SK-N-SH (cell line): Measurements from ENCODE around the gene PPP3R2. TPM values are rescaled to one million over a fixed set of nuclear protein-coding genes. Genes with fewer than 3 reads are reported as not detected.

Experiments
- CTCF ChIA-PET: fragments of 300-600, 350-600 bp; formaldehyde crosslinking; extraction: SDS; loops from one replicate; lab custom pipeline; 2021; lab: Yijun Ruan, JAX
- POLR2A ChIA-PET: fragments of 350-600 bp; sonication (Branson Sonifier 250); formaldehyde crosslinking; extraction: SDS; loops from one replicate; lab custom pipeline; 2020; ENCODE audit warnings: antibody characterized with exemption, inconsistent platforms; lab: Yijun Ruan, JAX
- DNase-seq: peaks from one replicate; pipeline ENCODE4 v3.0.0; 2012
- H2AFZ ChIP-seq: fragments of 200-600 bp; sonication (generic); 2 replicates; pipeline ENCODE4 v1.8.1; 2016; ENCODE audit warnings: antibody characterized with exemption, mild to moderate bottlenecking, low read depth
- H3F3A ChIP-seq: fragments of 200-600 bp; sonication (generic); replicated peaks from 2 replicates; pipeline ENCODE3; 2016; ENCODE audit warnings: antibody characterized with exemption, mild to moderate bottlenecking; ENCODE audit not compliant: insufficient read depth
- H3K27ac ChIP-seq, 2 experiments: fragments of 200-500 bp in 1 of 2; fragments of 200-600 bp in 1 of 2; sonication (Bioruptor generic) in 1 of 2; sonication (generic), shearing (Covaris generic) in 1 of 2; 2 replicates each; pipeline versions ENCODE4 v1.5.1 to v1.6.1; 2014 to 2016; ENCODE audit warnings: low read depth in 2 of 2, inconsistent platforms in 1 of 2, low read length in 1 of 2, mild to moderate bottlenecking in 1 of 2, mixed read lengths in 1 of 2
- H3K27me3 ChIP-seq: fragments of 200-600 bp; sonication (generic), shearing (Covaris generic); 2 replicates; pipeline ENCODE4 v1.6.1; 2016; ENCODE audit warnings: mixed run types; ENCODE audit not compliant: insufficient read depth
- H3K36me3 ChIP-seq, 2 experiments: fragments of 200-500 bp in 1 of 2; fragments of 200-600 bp in 1 of 2; sonication (Bioruptor generic) in 1 of 2; sonication (generic) in 1 of 2; replicated peaks in 1 of 2; 2 replicates each; pipeline versions ENCODE3 to v1.5.1; 2014 to 2016; ENCODE audit warnings: low read length in 1 of 2, mild to moderate bottlenecking in 1 of 2; ENCODE audit not compliant: insufficient read depth in 2 of 2, control insufficient read depth in 1 of 2
- H3K4me1 ChIP-seq, 2 experiments: fragments of 200-500 bp in 1 of 2; fragments of 200-600 bp in 1 of 2; sonication (Bioruptor generic) in 1 of 2; sonication (generic), shearing (Covaris generic) in 1 of 2; 2 replicates each; pipeline versions ENCODE4 v1.5.1 to v1.6.1; 2014 to 2016; ENCODE audit warnings: low read depth in 1 of 2, low read length in 1 of 2, mixed run types in 1 of 2; ENCODE audit not compliant: insufficient read depth in 2 of 2, control insufficient read depth in 1 of 2
- H3K4me2 ChIP-seq: fragments of 200-600 bp; sonication (generic), shearing (Covaris generic); 2 replicates; pipeline ENCODE4 v1.6.1; 2017; ENCODE audit warnings: mixed run types
- H3K4me3 ChIP-seq, 2 experiments: fragments of 200-500 bp in 1 of 2; fragments of 200-600 bp in 1 of 2; sonication (Bioruptor generic) in 1 of 2; sonication (generic), shearing (Covaris generic) in 1 of 2; 2 replicates each; pipeline versions ENCODE4 v1.5.1 to v1.8.1; 2014 to 2016; ENCODE audit warnings: low read depth in 2 of 2, inconsistent platforms in 1 of 2, low read length in 1 of 2, mild to moderate bottlenecking in 1 of 2, mixed read lengths in 1 of 2, moderate library complexity in 1 of 2
- H3K79me2 ChIP-seq: fragments of 200-600 bp; sonication (generic); 2 replicates; pipeline ENCODE4 v1.8.1; 2017; ENCODE audit warnings: mild to moderate bottlenecking; ENCODE audit not compliant: insufficient read depth
- H3K9ac ChIP-seq: fragments of 200-600 bp; sonication (generic); 2 replicates; pipeline ENCODE4 v1.6.1; 2017; ENCODE audit warnings: mixed run types
- H3K9me2 ChIP-seq: fragments of 200-600 bp; sonication (generic); 2 replicates; pipeline ENCODE4 v1.6.1; 2017; ENCODE audit warnings: mixed run types
- H3K9me3 ChIP-seq: fragments of 200-600 bp; sonication (generic); 2 replicates; pipeline ENCODE4 v1.6.1; 2017; ENCODE audit warnings: mixed run types, mild to moderate bottlenecking, moderate library complexity
- H4K20me1 ChIP-seq: fragments of 200-600 bp; sonication (generic); 2 replicates; pipeline ENCODE4 v1.6.1; 2017; ENCODE audit warnings: mild to moderate bottlenecking, mixed run types; ENCODE audit not compliant: insufficient read depth
- CHD2 ChIP-seq: fragments of 150-350 bp; IDR thresholded peaks from 2 replicates; pipeline ENCODE4 v1.6.1; 2018; ENCODE audit warnings: low read length; ENCODE audit not compliant: partially characterized antibody
- ELF1 ChIP-seq: IDR thresholded peaks from 2 replicates; pipeline ENCODE4 v1.4.0; 2012
- EP300 ChIP-seq, 2 experiments: IDR thresholded peaks; 2 replicates each; pipeline versions ENCODE4 v1.4.0 to v1.6.1; 2012; ENCODE audit warnings: borderline replicate concordance in 1 of 2, low read depth in 1 of 2, low read length in 1 of 2
- FOXJ3 ChIP-seq: sonication (generic); formaldehyde crosslinking; IDR thresholded peaks from 2 replicates; pipeline ENCODE4 v1.5.1; 2020; ENCODE audit warnings: mild to moderate bottlenecking, missing genetic modification reagents
- FOXM1 ChIP-seq: IDR thresholded peaks from 2 replicates; pipeline ENCODE4 v1.4.0; 2012; ENCODE audit warnings: low read depth, mild to moderate bottlenecking
- GABPA ChIP-seq: IDR thresholded peaks from 2 replicates; pipeline ENCODE4 v1.4.0; 2012; ENCODE audit warnings: low read depth, mild to moderate bottlenecking
- GATA2 ChIP-seq: sonication (generic); formaldehyde crosslinking; IDR thresholded peaks from 2 replicates; pipeline ENCODE4 v1.5.0; 2020; ENCODE audit warnings: mild to moderate bottlenecking, missing genetic modification reagents
- POLR2AphosphoS5 ChIP-seq: IDR thresholded peaks from 2 replicates; pipeline ENCODE4 v1.6.1; 2012; ENCODE audit warnings: low read depth, low read length
- RAD21 ChIP-seq: IDR thresholded peaks from 2 replicates; pipeline ENCODE4 v1.6.1; 2012; ENCODE audit warnings: mild to moderate bottlenecking, low read length
- REST ChIP-seq: IDR thresholded peaks from 2 replicates; pipeline ENCODE4 v1.6.1; 2012; ENCODE audit warnings: mild to moderate bottlenecking, low read depth, low read length, moderate library complexity
- RXRA ChIP-seq: IDR thresholded peaks from 2 replicates; pipeline ENCODE4 v1.4.0; 2012; ENCODE audit warnings: low read depth, mild to moderate bottlenecking, borderline replicate concordance
- SMC3 ChIP-seq: IDR thresholded peaks from 2 replicates; pipeline ENCODE4 v1.6.1; 2012; ENCODE audit warnings: low read depth, low read length, improper control_type of control experiment
- TCF12 ChIP-seq: IDR thresholded peaks from 2 replicates; pipeline ENCODE4 v1.4.0; 2012
- TEAD4 ChIP-seq: IDR thresholded peaks from 2 replicates; pipeline ENCODE4 v1.4.0; 2012; ENCODE audit warnings: mild to moderate bottlenecking, borderline replicate concordance; ENCODE audit not compliant: insufficient read depth
- USF1 ChIP-seq: IDR thresholded peaks from 2 replicates; pipeline ENCODE4 v1.4.0; 2012; ENCODE audit warnings: low read depth, borderline replicate concordance
- USF2 ChIP-seq: fragments of 150-350 bp; IDR thresholded peaks from 2 replicates; pipeline ENCODE4 v1.6.1; 2017; ENCODE audit warnings: antibody characterized with exemption, low read length, low read depth, borderline replicate concordance
- ZBTB33 ChIP-seq: IDR thresholded peaks from 2 replicates; pipeline ENCODE4 v1.4.0; 2012; ENCODE audit warnings: low read depth, borderline replicate concordance
- WGBS: methylation state at CpG from one replicate; pipeline ENCODE4 v1.1.6; 2017; ENCODE audit warnings: low lambda C conversion rate; 5-methylcytosine and 5-hydroxymethylcytosine counted together
- polyA plus RNA-seq, 3 experiments: library from polyadenylated mRNA; depleted of rRNA; stranded (reverse); fragments of >200 nt; gene quantifications; 2 replicates each; pipeline ENCODE4 v1.2.3, GENCODE V29; 2012
- TF ChIP-seq, protein P1 (sequence below): IDR thresholded peaks from 2 replicates; pipeline ENCODE4 v1.4.0; 2012; ENCODE audit warnings: low read depth

PPP3R2 gene
- polyA plus RNA-seq, 1 of the 3 experiments (the other 2 are of a cell fraction), result not detected

GRCh38 chr9:101634741-101635409 lies 40.1 kb upstream of the PPP3R2 start:
- DNase-seq, result no peak
- Histone ChIP-seq H3K79me2 (no peaks in the 10 kb centered on the region), H3K4me1 (no peaks in the 10 kb centered on the region), H3K9ac (no peak overlapping the region), H3K4me3 (no peak overlapping the region), H3K27me3 (no peaks in the 10 kb centered on the region; the same call in 1 of the 2 replicates), H2AFZ (no peak overlapping the region), H3K9me3 (no peaks in the 10 kb centered on the region), H3K4me2 (no peak overlapping the region), H3K27ac (no peak overlapping the region), H3F3A (no peaks in the 10 kb centered on the region), H4K20me1 (no peaks in the 10 kb centered on the region), H3K9me2 (no peaks in the 10 kb centered on the region), H3K36me3 (no peaks in the 10 kb centered on the region)
- TF ChIP-seq GATA2 (no peak), POLR2AphosphoS5 (no peak), CHD2 (no peak)
- CTCF ChIA-PET, result interaction anchor here (1.2 kb wide), 1 partner anchor 12 kb away, joined by 3 read pairs; no protein-coding TSS in a partner anchor
- POLR2A ChIA-PET, result no interaction called here
- WGBS, result 26% methylated on average over 4 of the region's 4 CpGs

- H3F3A ChIP-seq, result no peaks in the 10 kb centered on the region
- no peaks in the 10 kb centered on the region for H3K4me1 ChIP-seq
- no peak overlapping the region for H3K4me2 ChIP-seq
- ChIA-PET POLR2A (no interaction called here), CTCF (no interaction called here)
- no peak overlapping the region for H2AFZ ChIP-seq
- H3K79me2 ChIP-seq, result no peaks in the 10 kb centered on the region
- H3K9ac ChIP-seq, result no peak overlapping the region
- no peak for DNase-seq
- H3K9me2 ChIP-seq, result no peaks in the 10 kb centered on the region
- H3K4me3 ChIP-seq, result no peak overlapping the region
- no peaks in the 10 kb centered on the region for H3K36me3 ChIP-seq
- no peaks in the 10 kb centered on the region; the same call in 1 of the 2 replicates for H3K27me3 ChIP-seq
- H4K20me1 ChIP-seq, result no peaks in the 10 kb centered on the region
- WGBS, result 31% methylated on average over 1 of the region's 1 CpG
- TF ChIP-seq FOXJ3 (CRISPR knock-in tag), result no peak
- TF ChIP-seq FOXM1, result no peak
- no peak for TF ChIP-seq USF1
- no peak for TF ChIP-seq SMC3
- TF ChIP-seq REST, result no peak
- no peak for TF ChIP-seq RAD21
- TF ChIP-seq EP300 (IDR thresholded peaks at IDR 0.05; ENCODE audit: borderline replicate concordance in 1 of 2, low read depth in 1 of 2, low read length in 1 of 2), result no peak
- no peak for TF ChIP-seq USF2
- TF ChIP-seq, protein P1, sequence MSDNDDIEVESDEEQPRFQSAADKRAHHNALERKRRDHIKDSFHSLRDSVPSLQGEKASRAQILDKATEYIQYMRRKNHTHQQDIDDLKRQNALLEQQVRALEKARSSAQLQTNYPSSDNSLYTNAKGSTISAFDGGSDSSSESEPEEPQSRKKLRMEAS, result no peak
- TF ChIP-seq RXRA, result no peak
- no peak for TF ChIP-seq ELF1
- no peak for TF ChIP-seq ZBTB33
- TF ChIP-seq POLR2AphosphoS5, result no peak
- TF ChIP-seq GATA2, result no peak
- no peak for TF ChIP-seq TCF12
- no peak for TF ChIP-seq GABPA
- no peak for TF ChIP-seq TEAD4
- no peak overlapping the region for H3K27ac ChIP-seq
- H3K9me3 ChIP-seq, result no peaks in the 10 kb centered on the region
These were observed 37.8 kb upstream of the PPP3R2 start for GRCh38 chr9:101632611-101633010.
